ENCODE results near the gene SFRP5.

The SFRP5 gene

GRCh38 chr10:97771913-97772823 is at the start of gene SFRP5:
SFRP5 (minus strand) TSS chr10:97771999; CDS start chr10:97771833, 166 bp downstream.
- Histone ChIP-seq H3K27me3 (ENCODE audit: low read depth) (peaks cover 47% of the 10 kb centered on the region), H3K4me1 (no peaks in the 10 kb centered on the region)
- DNase-seq (ENCODE audit: low spot score in 2 of 2) = no peak

GRCh38 chr10:97820096-97820704 is 48.4 kb upstream of the SFRP5 start:
- no peaks in the 10 kb centered on the region for H3K4me1 ChIP-seq
- in situ Hi-C loops (cut with MboI; ENCODE audit: low sequenced_read_pairs) = no loop called here
- no peaks in the 10 kb centered on the region for H3K9me3 ChIP-seq
- H3K4me3 ChIP-seq = no peak overlapping the region
- DNase-seq (ENCODE audit: low spot score in 2 of 2) = no peak
- H3K36me3 ChIP-seq (replicated peaks) = no peaks in the 10 kb centered on the region
- H3K27me3 ChIP-seq (ENCODE audit: low read depth) = peaks cover 12% of the 10 kb centered on the region

More at GRCh38 chr10:97771913-97772823, at the start of gene SFRP5:
- Histone ChIP-seq H3K9me3 (no peaks in the 10 kb centered on the region), H3K36me3 (replicated peaks) (no peaks in the 10 kb centered on the region), H3K4me3 (no peak within 1 kb of the TSS)
- in situ Hi-C loops (cut with MboI; ENCODE audit: low sequenced_read_pairs) = no loop called here

- H3K36me3 ChIP-seq (replicated peaks) = no peaks in the 10 kb centered on the region
- H3K27me3 ChIP-seq (ENCODE audit: low read depth) = peaks cover 12% of the 10 kb centered on the region
- H3K4me3 ChIP-seq = no peak overlapping the region
- DNase-seq (ENCODE audit: low spot score in 2 of 2) = no peak
- H3K9me3 ChIP-seq = no peaks in the 10 kb centered on the region
- H3K4me1 ChIP-seq = no peaks in the 10 kb centered on the region
- in situ Hi-C loops (cut with MboI; ENCODE audit: low sequenced_read_pairs) = no loop called here
Observed at GRCh38 chr10:97818572-97818971, 46.8 kb upstream of the SFRP5 start.

- no peak overlapping the region for H3K4me3 ChIP-seq
- DNase-seq (ENCODE audit: low spot score in 2 of 2) = no peak
- no peaks in the 10 kb centered on the region for H3K9me3 ChIP-seq
- H3K27me3 ChIP-seq (ENCODE audit: low read depth) = peaks cover 12% of the 10 kb centered on the region
- H3K4me1 ChIP-seq = peaks cover 3% of the 10 kb centered on the region; the same call in 1 of the 2 replicates
- no peaks in the 10 kb centered on the region for H3K36me3 ChIP-seq (replicated peaks)
- in situ Hi-C loops (cut with MboI; ENCODE audit: low sequenced_read_pairs) = no loop called here
Observed at GRCh38 chr10:97816609-97817008, 44.8 kb upstream of the SFRP5 start.

GRCh38 chr10:97814996-97815395 is 43.2 kb upstream of the SFRP5 start:
- no peaks in the 10 kb centered on the region for H3K9me3 ChIP-seq
- DNase-seq (ENCODE audit: low spot score in 2 of 2) = no peak
- no peaks in the 10 kb centered on the region for H3K36me3 ChIP-seq (replicated peaks)
- in situ Hi-C loops (cut with MboI; ENCODE audit: low sequenced_read_pairs) = no loop called here
- H3K27me3 ChIP-seq (ENCODE audit: low read depth) = peaks cover 12% of the 10 kb centered on the region
- no peak overlapping the region for H3K4me3 ChIP-seq
- peaks cover 3% of the 10 kb centered on the region; the same call in 1 of the 2 replicates for H3K4me1 ChIP-seq

GRCh38 chr10:97813311-97813710 is 41.5 kb upstream of the SFRP5 start:
- in situ Hi-C loops (cut with MboI; ENCODE audit: low sequenced_read_pairs) = no loop called here
- H3K4me3 ChIP-seq = no peak overlapping the region
- peaks cover 3% of the 10 kb centered on the region; the same call in 1 of the 2 replicates for H3K4me1 ChIP-seq
- H3K36me3 ChIP-seq (replicated peaks) = no peaks in the 10 kb centered on the region
- peaks cover 4% of the 10 kb centered on the region for H3K27me3 ChIP-seq (ENCODE audit: low read depth)
- no peaks in the 10 kb centered on the region for H3K9me3 ChIP-seq
- no peak for DNase-seq (ENCODE audit: low spot score in 2 of 2)

GRCh38 chr10:97812696-97813095 is 40.9 kb upstream of the SFRP5 start:
- in situ Hi-C loops (cut with MboI; ENCODE audit: low sequenced_read_pairs) = no loop called here
- Histone ChIP-seq H3K9me3 (no peaks in the 10 kb centered on the region), H3K27me3 (ENCODE audit: low read depth) (peaks cover 3% of the 10 kb centered on the region), H3K4me1 (peaks cover 3% of the 10 kb centered on the region; the same call in 1 of the 2 replicates), H3K4me3 (no peak overlapping the region), H3K36me3 (replicated peaks) (no peaks in the 10 kb centered on the region)
- no peak for DNase-seq (ENCODE audit: low spot score in 2 of 2)

GRCh38 chr10:97811958-97812357 is 40.2 kb upstream of the SFRP5 start:
- Histone ChIP-seq H3K9me3 (no peaks in the 10 kb centered on the region), H3K4me1 (peaks cover 3% of the 10 kb centered on the region; the same call in 1 of the 2 replicates), H3K27me3 (ENCODE audit: low read depth) (no peaks in the 10 kb centered on the region; the same call in none of the 2 replicates), H3K36me3 (replicated peaks) (no peaks in the 10 kb centered on the region), H3K4me3 (no peak overlapping the region)
- DNase-seq (ENCODE audit: low spot score in 2 of 2) = no peak
- in situ Hi-C loops (cut with MboI; ENCODE audit: low sequenced_read_pairs) = no loop called here

- no peaks in the 10 kb centered on the region for H3K36me3 ChIP-seq (replicated peaks)
- DNase-seq (ENCODE audit: low spot score in 2 of 2) = no peak
- no peaks in the 10 kb centered on the region for H3K9me3 ChIP-seq
- no peak overlapping the region for H3K4me3 ChIP-seq
- peaks cover 3% of the 10 kb centered on the region; the same call in 1 of the 2 replicates for H3K4me1 ChIP-seq
- H3K27me3 ChIP-seq (ENCODE audit: low read depth) = no peaks in the 10 kb centered on the region; the same call in 1 of the 2 replicates
- in situ Hi-C loops (cut with MboI; ENCODE audit: low sequenced_read_pairs) = no loop called here
Observed at GRCh38 chr10:97810446-97810845, 38.6 kb upstream of the SFRP5 start.

- no peak for DNase-seq (ENCODE audit: low spot score in 2 of 2)
- Histone ChIP-seq H3K36me3 (replicated peaks) (no peaks in the 10 kb centered on the region), H3K4me1 (no peaks in the 10 kb centered on the region), H3K9me3 (no peaks in the 10 kb centered on the region), H3K27me3 (ENCODE audit: low read depth) (no peaks in the 10 kb centered on the region), H3K4me3 (no peak overlapping the region)
- in situ Hi-C loops (cut with MboI; ENCODE audit: low sequenced_read_pairs) = no loop called here
Observed at GRCh38 chr10:97805949-97806348, 34.1 kb upstream of the SFRP5 start.

GRCh38 chr10:97805096-97805884 is 33.5 kb upstream of the SFRP5 start:
- Histone ChIP-seq H3K27me3 (ENCODE audit: low read depth) (no peaks in the 10 kb centered on the region), H3K4me1 (no peaks in the 10 kb centered on the region), H3K36me3 (replicated peaks) (no peaks in the 10 kb centered on the region), H3K4me3 (no peak overlapping the region), H3K9me3 (no peaks in the 10 kb centered on the region)
- in situ Hi-C loops (cut with MboI; ENCODE audit: low sequenced_read_pairs) = no loop called here
- DNase-seq (ENCODE audit: low spot score in 2 of 2) = no peak

GRCh38 chr10:97801422-97801821 is 29.6 kb upstream of the SFRP5 start:
- DNase-seq (ENCODE audit: low spot score in 2 of 2) = no peak
- Histone ChIP-seq H3K27me3 (ENCODE audit: low read depth) (peaks cover under 1% of the 10 kb centered on the region; the same call in 1 of the 2 replicates), H3K36me3 (replicated peaks) (no peaks in the 10 kb centered on the region), H3K4me3 (no peak overlapping the region), H3K4me1 (no peaks in the 10 kb centered on the region), H3K9me3 (no peaks in the 10 kb centered on the region)
- in situ Hi-C loops (cut with MboI; ENCODE audit: low sequenced_read_pairs) = no loop called here

- in situ Hi-C loops (cut with MboI; ENCODE audit: low sequenced_read_pairs) = no loop called here
- H3K4me1 ChIP-seq = no peaks in the 10 kb centered on the region
- no peak for DNase-seq (ENCODE audit: low spot score in 2 of 2)
- H3K27me3 ChIP-seq (ENCODE audit: low read depth) = peaks cover 3% of the 10 kb centered on the region; the same call in 1 of the 2 replicates
- no peaks in the 10 kb centered on the region for H3K36me3 ChIP-seq (replicated peaks)
- no peak overlapping the region for H3K4me3 ChIP-seq
- H3K9me3 ChIP-seq = no peaks in the 10 kb centered on the region
Observed at GRCh38 chr10:97800474-97800873, 28.7 kb upstream of the SFRP5 start.

Data from HAP-1 (cell line).